OCI-M2 (cell line): ENCODE data around the gene HSDL1.
"Not testable (repeated sequence)": the region's sequence is repeated elsewhere in the genome, so short reads cannot be mapped to it uniquely, and the experiment has no call there.

Experiments
- DNase-seq: peaks from one replicate; lab custom pipeline; 2025; ENCODE audit not compliant: unreplicated experiment; lab: John Stamatoyannopoulos, UW

The HSDL1 gene

GRCh38 chr16:84139628-84140258, 5.2 kb downstream of the HSDL1 start:
- no peak for DNase-seq

GRCh38 chr16:84138824-84139627, 6.0 kb downstream of the HSDL1 start:
- peak; percentile 29 for DNase-seq

GRCh38 chr16:84138500-84138823, 6.5 kb downstream of the HSDL1 start:
- no peak for DNase-seq

GRCh38 chr16:84137769-84138357, 7.1 kb downstream of the HSDL1 start:
- no peak for DNase-seq

- DNase-seq = no peak
Observed at GRCh38 chr16:84137287-84137686, 7.7 kb downstream of the HSDL1 start.

- DNase-seq = no peak
Observed at GRCh38 chr16:84136331-84137125, 8.4 kb downstream of the HSDL1 start.

- no peak for DNase-seq
Observed at GRCh38 chr16:84132527-84133285, 12.3 kb downstream of the HSDL1 start.

GRCh38 chr16:84131117-84131516, 13.9 kb downstream of the HSDL1 start:
- DNase-seq = no peak

- no peak for DNase-seq
Observed at GRCh38 chr16:84124257-84125073, 20.5 kb downstream of the HSDL1 start.

GRCh38 chr16:84121007-84121406, 24.0 kb downstream of the HSDL1 start:
- no peak for DNase-seq

- DNase-seq = no peak
Observed at GRCh38 chr16:84120023-84120422, 25.0 kb downstream of the HSDL1 start.

- DNase-seq = no peak
Observed at GRCh38 chr16:84119368-84119767, 25.6 kb downstream of the HSDL1 start.

- DNase-seq = not testable (repeated sequence)
Observed at GRCh38 chr16:84118315-84118714, 26.7 kb downstream of the HSDL1 start.

- DNase-seq = no peak
Observed at GRCh38 chr16:84117494-84117843, 27.5 kb downstream of the HSDL1 start.

GRCh38 chr16:84116720-84117493, 28.1 kb downstream of the HSDL1 start, which contains the start of gene MBTPS1:
MBTPS1 (minus strand) TSS chr16:84116942; CDS start chr16:84101783, 15,159 bp downstream.
- DNase-seq = peak; percentile 25

- DNase-seq = no peak
Observed at GRCh38 chr16:84115919-84116719, 28.9 kb downstream of the HSDL1 start.

GRCh38 chr16:84111949-84112348, 33.0 kb downstream of the HSDL1 start:
- DNase-seq = not testable (repeated sequence)

- DNase-seq = no peak
Observed at GRCh38 chr16:84111525-84111924, 33.5 kb downstream of the HSDL1 start.
